GM23338 (cell line): Measurements from ENCODE around the gene C2orf92. TPM values are rescaled to one million over a fixed set of nuclear protein-coding genes. Genes with fewer than 3 reads are reported as not detected.

Experiments
- ATAC-seq: fragments of 200-7000 bp; cut with Tn5 transposase; 3 replicates; pipeline ENCODE4 v1.9.1; 2020
- DNase-seq: peaks from one replicate; pipeline ENCODE4 v3.0.0-alpha.2; 2015; ENCODE audit warnings: low spot score
- H2AFZ ChIP-seq: fragments of 200-600 bp; sonication (generic); 2 replicates; pipeline ENCODE4 v1.8.0; 2016; ENCODE audit warnings: antibody characterized with exemption, mild to moderate bottlenecking, moderate library complexity
- H3F3A ChIP-seq: fragments of 200-600 bp; sonication (generic); replicated peaks from 2 replicates; pipeline ENCODE4 v1.8.0; 2017; ENCODE audit warnings: antibody characterized with exemption, mixed run types, low read depth
- H3K27ac ChIP-seq: fragments of 200-600 bp; sonication (generic); 2 replicates; pipeline ENCODE4 v1.6.1; 2016; ENCODE audit warnings: low read depth
- H3K27me3 ChIP-seq: fragments of 200-600 bp; sonication (generic); 2 replicates; pipeline ENCODE4 v1.8.0; 2016; ENCODE audit warnings: mild to moderate bottlenecking, mixed run types, moderate library complexity; ENCODE audit not compliant: insufficient read depth
- H3K36me3 ChIP-seq: fragments of 200-600 bp; sonication (generic); 2 replicates; pipeline ENCODE4 v1.8.0; 2016; ENCODE audit warnings: mild to moderate bottlenecking; ENCODE audit not compliant: insufficient read depth
- H3K4me1 ChIP-seq: fragments of 200-600 bp; sonication (generic); 2 replicates; pipeline ENCODE4 v1.8.0; 2016; ENCODE audit warnings: mild to moderate bottlenecking, moderate library complexity; ENCODE audit not compliant: insufficient read depth
- H3K4me2 ChIP-seq: fragments of 200-600 bp; sonication (generic); 2 replicates; pipeline ENCODE4 v1.7.1; 2017; ENCODE audit warnings: mixed run types
- H3K4me3 ChIP-seq: fragments of 200-600 bp; sonication (generic); 2 replicates; pipeline ENCODE4 v1.6.1; 2016; ENCODE audit warnings: mixed run types
- H3K79me2 ChIP-seq: fragments of 200-600 bp; sonication (generic); replicated peaks from 2 replicates; pipeline ENCODE4 v1.8.0; 2017; ENCODE audit warnings: mild to moderate bottlenecking; ENCODE audit not compliant: insufficient read depth
- H3K9me2 ChIP-seq: fragments of 200-600 bp; sonication (generic); 2 replicates; pipeline ENCODE4 v1.8.0; 2017; ENCODE audit not compliant: insufficient read depth
- H4K20me1 ChIP-seq: fragments of 200-600 bp; sonication (generic); replicated peaks from 2 replicates; pipeline ENCODE4 v1.8.0; 2017; ENCODE audit warnings: mild to moderate bottlenecking; ENCODE audit not compliant: insufficient read depth
- H3K27ac Mint-ChIP-seq: 2 replicates; pipeline ENCODE4 v1.8.0; 2020; ENCODE audit warnings: inconsistent platforms, mild to moderate bottlenecking, moderate library complexity, mixed read lengths
- H3K27me3 Mint-ChIP-seq: 3 replicates; pipeline ENCODE4 v1.8.0; 2022; ENCODE audit warnings: low read depth, mild to moderate bottlenecking, moderate library complexity, mixed read lengths, inconsistent platforms; ENCODE audit not compliant: insufficient read depth, poor library complexity
- H3K36me3 Mint-ChIP-seq: 3 replicates; pipeline ENCODE4 v1.8.0; 2021; ENCODE audit warnings: low read depth, mild to moderate bottlenecking, inconsistent platforms, moderate library complexity, mixed read lengths
- H3K4me1 Mint-ChIP-seq: 3 replicates; pipeline ENCODE4 v1.8.0; 2020; ENCODE audit warnings: mild to moderate bottlenecking, inconsistent platforms, mixed read lengths
- H3K4me3 Mint-ChIP-seq: 3 replicates; pipeline ENCODE4 v1.8.0; 2021; ENCODE audit warnings: moderate library complexity, mild to moderate bottlenecking, inconsistent platforms, mixed read lengths
- H3K9me3 Mint-ChIP-seq: 3 replicates; pipeline ENCODE4 v1.8.0; 2020; ENCODE audit warnings: moderate library complexity, mild to moderate bottlenecking, inconsistent platforms, mixed read lengths
- CREB1 ChIP-seq: fragments of 250-450 bp; sonication (Bioruptor Pico); IDR thresholded peaks from 2 replicates; pipeline ENCODE4 v1.5.0; 2020; ENCODE audit warnings: low read depth, mild to moderate bottlenecking, moderate library complexity
- EZH2 ChIP-seq: fragments of 200-600 bp; sonication (generic); IDR thresholded peaks from one replicate; pipeline ENCODE4 v1.8.0; 2017; ENCODE audit warnings: antibody characterized with exemption, mild to moderate bottlenecking, low read depth; ENCODE audit not compliant: unreplicated experiment
- EZH2phosphoT487 ChIP-seq: fragments of 200-600 bp; sonication (generic); IDR thresholded peaks from one replicate; pipeline ENCODE4 v1.8.1; 2018; ENCODE audit warnings: antibody characterized with exemption; ENCODE audit not compliant: unreplicated experiment
- JUNB ChIP-seq: IDR thresholded peaks from one replicate; pipeline ENCODE4 v1.6.1; 2016; ENCODE audit warnings: antibody characterized with exemption; ENCODE audit not compliant: unreplicated experiment
- NANOG ChIP-seq: IDR thresholded peaks from 2 replicates; pipeline ENCODE4 v1.6.1; 2016; ENCODE audit warnings: antibody characterized with exemption, borderline replicate concordance
- POLR2AphosphoS5 ChIP-seq: IDR thresholded peaks from 2 replicates; pipeline ENCODE4 v1.6.1; 2016; ENCODE audit warnings: antibody characterized with exemption, low read depth
- STAT1 ChIP-seq: IDR thresholded peaks from one replicate; pipeline ENCODE4 v1.6.1; 2016; ENCODE audit warnings: antibody characterized with exemption; ENCODE audit not compliant: unreplicated experiment
- ZNF114 ChIP-seq: fragments of 250-450 bp; sonication (Bioruptor Pico); IDR thresholded peaks from 2 replicates; pipeline ENCODE4 v1.5.0; 2020; ENCODE audit warnings: mild to moderate bottlenecking, moderate library complexity
- ZNF331 ChIP-seq: fragments of 250-450 bp; sonication (Bioruptor Pico); IDR thresholded peaks from 2 replicates; pipeline ENCODE4 v1.5.0; 2020; ENCODE audit warnings: low read depth, mild to moderate bottlenecking, moderate library complexity
- polyA plus RNA-seq: library from polyadenylated mRNA; unstranded; fragments of >200 nt; fragmentation: Nextera tagmentation; extraction: Ambion mirVana; gene quantifications from 2 replicates; pipeline ENCODE4 v1.2.1, GENCODE V29; 2016
- total RNA-seq: library from RNA; depleted of rRNA; stranded (reverse); fragments of >200 nt; shearing (Covaris generic); gene quantifications from 2 replicates; pipeline ENCODE4 v1.2.3, GENCODE V29; 2014
- TF ChIP-seq, protein P1 (sequence below): fragments of 250-450 bp; sonication (Bioruptor Pico); IDR thresholded peaks from 2 replicates; pipeline ENCODE4 v1.5.0; 2020; ENCODE audit warnings: mild to moderate bottlenecking, moderate library complexity
- TF ChIP-seq, protein P2 (sequence below), 2 experiments: fragments of 200-600 bp in 1 of 2; sonication (generic) in 1 of 2; conservative IDR thresholded peaks; 2 replicates each; pipeline versions ENCODE4 v1.5.1 to v1.6.1; 2016 to 2017; ENCODE audit warnings: antibody characterized with exemption in 2 of 2, low read depth in 2 of 2, mild to moderate bottlenecking in 2 of 2, moderate library complexity in 1 of 2
- TF ChIP-seq, protein P3 (sequence below): IDR thresholded peaks from 2 replicates; pipeline ENCODE4 v1.6.1; 2016; ENCODE audit warnings: antibody characterized with exemption
- TF ChIP-seq, protein P4 (sequence below): IDR thresholded peaks from one replicate; pipeline ENCODE4 v1.6.1; 2018; ENCODE audit warnings: antibody characterized with exemption; ENCODE audit not compliant: unreplicated experiment

Gene C2orf92
- total and polyA plus RNA-seq, 2 experiments from 2014 or later = 1.7 to 2.6 TPM

DNA sequence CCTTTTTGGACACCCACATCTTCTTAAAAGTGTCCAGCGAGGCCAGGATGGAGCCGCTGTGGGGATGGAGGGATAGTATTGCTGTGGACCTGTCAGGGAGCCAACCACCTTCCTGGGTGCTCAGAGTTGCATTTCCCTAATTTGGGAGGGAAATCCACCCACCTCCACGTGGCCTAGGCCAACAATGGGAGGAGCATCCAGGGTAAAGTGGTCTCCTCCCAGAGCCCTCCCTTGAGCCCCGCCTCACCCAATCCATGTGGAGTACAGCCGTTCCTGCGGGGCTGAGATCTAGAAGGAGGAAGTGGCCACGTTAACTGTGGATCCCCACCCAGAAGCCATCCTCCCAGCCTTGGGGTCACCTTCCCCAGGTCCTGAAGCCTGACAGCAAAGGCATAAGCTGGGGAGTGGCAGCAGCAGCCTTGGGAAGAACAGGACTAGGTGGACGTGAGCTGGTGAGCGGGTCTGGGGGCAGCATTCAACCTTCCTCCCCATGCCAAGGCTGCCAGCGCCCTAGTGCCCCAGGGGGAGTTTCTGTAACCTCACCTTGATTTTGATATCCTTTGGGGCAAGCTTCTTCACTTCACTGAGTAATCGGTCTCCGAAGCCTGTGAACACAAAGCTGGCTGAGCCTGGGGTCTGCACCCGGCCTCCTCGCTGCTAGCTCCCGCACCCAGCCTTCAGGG is 12.5 kb upstream of the C2orf92 start:
- 0 out of 2 replicates have a peak, but pooled peaks cover 3% of the 10 kb centered on the region for H3F3A ChIP-seq
- H2AFZ ChIP-seq = no peak overlapping the region
- peaks cover 4% of the 10 kb centered on the region for H3K27me3 Mint-ChIP-seq
- H3K27ac Mint-ChIP-seq = no peak overlapping the region
- peaks cover 55% of the 10 kb centered on the region for H3K36me3 Mint-ChIP-seq
- H3K36me3 ChIP-seq = no peaks in the 10 kb centered on the region
- TF ChIP-seq ZNF331 (CRISPR knock-in tag) (no peak), STAT1 (no peak), EZH2phosphoT487 (no peak), EZH2 (no peak), ZNF114 (CRISPR knock-in tag) (no peak), NANOG (no peak), JUNB (no peak), CREB1 (CRISPR knock-in tag) (no peak), POLR2AphosphoS5 (no peak)
- TF ChIP-seq, protein P1, sequence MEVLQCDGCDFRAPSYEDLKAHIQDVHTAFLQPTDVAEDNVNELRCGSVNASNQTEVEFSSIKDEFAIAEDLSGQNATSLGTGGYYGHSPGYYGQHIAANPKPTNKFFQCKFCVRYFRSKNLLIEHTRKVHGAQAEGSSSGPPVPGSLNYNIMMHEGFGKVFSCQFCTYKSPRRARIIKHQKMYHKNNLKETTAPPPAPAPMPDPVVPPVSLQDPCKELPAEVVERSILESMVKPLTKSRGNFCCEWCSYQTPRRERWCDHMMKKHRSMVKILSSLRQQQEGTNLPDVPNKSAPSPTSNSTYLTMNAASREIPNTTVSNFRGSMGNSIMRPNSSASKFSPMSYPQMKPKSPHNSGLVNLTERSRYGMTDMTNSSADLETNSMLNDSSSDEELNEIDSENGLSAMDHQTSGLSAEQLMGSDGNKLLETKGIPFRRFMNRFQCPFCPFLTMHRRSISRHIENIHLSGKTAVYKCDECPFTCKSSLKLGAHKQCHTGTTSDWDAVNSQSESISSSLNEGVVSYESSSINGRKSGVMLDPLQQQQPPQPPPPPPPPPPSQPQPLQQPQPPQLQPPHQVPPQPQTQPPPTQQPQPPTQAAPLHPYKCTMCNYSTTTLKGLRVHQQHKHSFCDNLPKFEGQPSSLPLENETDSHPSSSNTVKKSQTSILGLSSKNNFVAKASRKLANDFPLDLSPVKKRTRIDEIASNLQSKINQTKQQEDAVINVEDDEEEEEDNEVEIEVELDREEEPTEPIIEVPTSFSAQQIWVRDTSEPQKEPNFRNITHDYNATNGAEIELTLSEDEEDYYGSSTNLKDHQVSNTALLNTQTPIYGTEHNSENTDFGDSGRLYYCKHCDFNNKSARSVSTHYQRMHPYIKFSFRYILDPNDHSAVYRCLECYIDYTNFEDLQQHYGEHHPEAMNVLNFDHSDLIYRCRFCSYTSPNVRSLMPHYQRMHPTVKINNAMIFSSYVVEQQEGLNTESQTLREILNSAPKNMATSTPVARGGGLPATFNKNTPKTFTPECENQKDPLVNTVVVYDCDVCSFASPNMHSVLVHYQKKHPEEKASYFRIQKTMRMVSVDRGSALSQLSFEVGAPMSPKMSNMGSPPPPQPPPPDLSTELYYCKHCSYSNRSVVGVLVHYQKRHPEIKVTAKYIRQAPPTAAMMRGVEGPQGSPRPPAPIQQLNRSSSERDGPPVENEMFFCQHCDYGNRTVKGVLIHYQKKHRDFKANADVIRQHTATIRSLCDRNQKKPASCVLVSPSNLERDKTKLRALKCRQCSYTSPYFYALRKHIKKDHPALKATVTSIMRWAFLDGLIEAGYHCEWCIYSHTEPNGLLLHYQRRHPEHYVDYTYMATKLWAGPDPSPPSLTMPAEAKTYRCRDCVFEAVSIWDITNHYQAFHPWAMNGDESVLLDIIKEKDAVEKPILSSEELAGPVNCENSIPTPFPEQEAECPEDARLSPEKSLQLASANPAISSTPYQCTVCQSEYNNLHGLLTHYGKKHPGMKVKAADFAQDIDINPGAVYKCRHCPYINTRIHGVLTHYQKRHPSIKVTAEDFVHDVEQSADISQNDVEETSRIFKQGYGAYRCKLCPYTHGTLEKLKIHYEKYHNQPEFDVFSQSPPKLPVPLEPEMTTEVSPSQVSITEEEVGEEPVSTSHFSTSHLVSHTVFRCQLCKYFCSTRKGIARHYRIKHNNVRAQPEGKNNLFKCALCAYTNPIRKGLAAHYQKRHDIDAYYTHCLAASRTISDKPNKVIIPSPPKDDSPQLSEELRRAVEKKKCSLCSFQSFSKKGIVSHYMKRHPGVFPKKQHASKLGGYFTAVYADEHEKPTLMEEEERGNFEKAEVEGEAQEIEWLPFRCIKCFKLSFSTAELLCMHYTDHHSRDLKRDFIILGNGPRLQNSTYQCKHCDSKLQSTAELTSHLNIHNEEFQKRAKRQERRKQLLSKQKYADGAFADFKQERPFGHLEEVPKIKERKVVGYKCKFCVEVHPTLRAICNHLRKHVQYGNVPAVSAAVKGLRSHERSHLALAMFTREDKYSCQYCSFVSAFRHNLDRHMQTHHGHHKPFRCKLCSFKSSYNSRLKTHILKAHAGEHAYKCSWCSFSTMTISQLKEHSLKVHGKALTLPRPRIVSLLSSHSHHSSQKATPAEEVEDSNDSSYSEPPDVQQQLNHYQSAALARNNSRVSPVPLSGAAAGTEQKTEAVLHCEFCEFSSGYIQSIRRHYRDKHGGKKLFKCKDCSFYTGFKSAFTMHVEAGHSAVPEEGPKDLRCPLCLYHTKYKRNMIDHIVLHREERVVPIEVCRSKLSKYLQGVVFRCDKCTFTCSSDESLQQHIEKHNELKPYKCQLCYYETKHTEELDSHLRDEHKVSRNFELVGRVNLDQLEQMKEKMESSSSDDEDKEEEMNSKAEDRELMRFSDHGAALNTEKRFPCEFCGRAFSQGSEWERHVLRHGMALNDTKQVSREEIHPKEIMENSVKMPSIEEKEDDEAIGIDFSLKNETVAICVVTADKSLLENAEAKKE = no peak
- TF ChIP-seq, protein P2, sequence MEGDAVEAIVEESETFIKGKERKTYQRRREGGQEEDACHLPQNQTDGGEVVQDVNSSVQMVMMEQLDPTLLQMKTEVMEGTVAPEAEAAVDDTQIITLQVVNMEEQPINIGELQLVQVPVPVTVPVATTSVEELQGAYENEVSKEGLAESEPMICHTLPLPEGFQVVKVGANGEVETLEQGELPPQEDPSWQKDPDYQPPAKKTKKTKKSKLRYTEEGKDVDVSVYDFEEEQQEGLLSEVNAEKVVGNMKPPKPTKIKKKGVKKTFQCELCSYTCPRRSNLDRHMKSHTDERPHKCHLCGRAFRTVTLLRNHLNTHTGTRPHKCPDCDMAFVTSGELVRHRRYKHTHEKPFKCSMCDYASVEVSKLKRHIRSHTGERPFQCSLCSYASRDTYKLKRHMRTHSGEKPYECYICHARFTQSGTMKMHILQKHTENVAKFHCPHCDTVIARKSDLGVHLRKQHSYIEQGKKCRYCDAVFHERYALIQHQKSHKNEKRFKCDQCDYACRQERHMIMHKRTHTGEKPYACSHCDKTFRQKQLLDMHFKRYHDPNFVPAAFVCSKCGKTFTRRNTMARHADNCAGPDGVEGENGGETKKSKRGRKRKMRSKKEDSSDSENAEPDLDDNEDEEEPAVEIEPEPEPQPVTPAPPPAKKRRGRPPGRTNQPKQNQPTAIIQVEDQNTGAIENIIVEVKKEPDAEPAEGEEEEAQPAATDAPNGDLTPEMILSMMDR (conservative IDR thresholded peaks at IDR 0.05; ENCODE audit: low read depth in 2 of 2) = no peak
- TF ChIP-seq, protein P3, sequence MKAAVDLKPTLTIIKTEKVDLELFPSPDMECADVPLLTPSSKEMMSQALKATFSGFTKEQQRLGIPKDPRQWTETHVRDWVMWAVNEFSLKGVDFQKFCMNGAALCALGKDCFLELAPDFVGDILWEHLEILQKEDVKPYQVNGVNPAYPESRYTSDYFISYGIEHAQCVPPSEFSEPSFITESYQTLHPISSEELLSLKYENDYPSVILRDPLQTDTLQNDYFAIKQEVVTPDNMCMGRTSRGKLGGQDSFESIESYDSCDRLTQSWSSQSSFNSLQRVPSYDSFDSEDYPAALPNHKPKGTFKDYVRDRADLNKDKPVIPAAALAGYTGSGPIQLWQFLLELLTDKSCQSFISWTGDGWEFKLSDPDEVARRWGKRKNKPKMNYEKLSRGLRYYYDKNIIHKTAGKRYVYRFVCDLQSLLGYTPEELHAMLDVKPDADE = no peak
- TF ChIP-seq, protein P4, sequence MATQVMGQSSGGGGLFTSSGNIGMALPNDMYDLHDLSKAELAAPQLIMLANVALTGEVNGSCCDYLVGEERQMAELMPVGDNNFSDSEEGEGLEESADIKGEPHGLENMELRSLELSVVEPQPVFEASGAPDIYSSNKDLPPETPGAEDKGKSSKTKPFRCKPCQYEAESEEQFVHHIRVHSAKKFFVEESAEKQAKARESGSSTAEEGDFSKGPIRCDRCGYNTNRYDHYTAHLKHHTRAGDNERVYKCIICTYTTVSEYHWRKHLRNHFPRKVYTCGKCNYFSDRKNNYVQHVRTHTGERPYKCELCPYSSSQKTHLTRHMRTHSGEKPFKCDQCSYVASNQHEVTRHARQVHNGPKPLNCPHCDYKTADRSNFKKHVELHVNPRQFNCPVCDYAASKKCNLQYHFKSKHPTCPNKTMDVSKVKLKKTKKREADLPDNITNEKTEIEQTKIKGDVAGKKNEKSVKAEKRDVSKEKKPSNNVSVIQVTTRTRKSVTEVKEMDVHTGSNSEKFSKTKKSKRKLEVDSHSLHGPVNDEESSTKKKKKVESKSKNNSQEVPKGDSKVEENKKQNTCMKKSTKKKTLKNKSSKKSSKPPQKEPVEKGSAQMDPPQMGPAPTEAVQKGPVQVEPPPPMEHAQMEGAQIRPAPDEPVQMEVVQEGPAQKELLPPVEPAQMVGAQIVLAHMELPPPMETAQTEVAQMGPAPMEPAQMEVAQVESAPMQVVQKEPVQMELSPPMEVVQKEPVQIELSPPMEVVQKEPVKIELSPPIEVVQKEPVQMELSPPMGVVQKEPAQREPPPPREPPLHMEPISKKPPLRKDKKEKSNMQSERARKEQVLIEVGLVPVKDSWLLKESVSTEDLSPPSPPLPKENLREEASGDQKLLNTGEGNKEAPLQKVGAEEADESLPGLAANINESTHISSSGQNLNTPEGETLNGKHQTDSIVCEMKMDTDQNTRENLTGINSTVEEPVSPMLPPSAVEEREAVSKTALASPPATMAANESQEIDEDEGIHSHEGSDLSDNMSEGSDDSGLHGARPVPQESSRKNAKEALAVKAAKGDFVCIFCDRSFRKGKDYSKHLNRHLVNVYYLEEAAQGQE = no peak
- ATAC-seq = peak; percentile 68
- DNase-seq = peak; percentile 35
- H3K4me3 ChIP-seq = no peak overlapping the region
- peaks cover 20% of the 10 kb centered on the region for H3K9me3 Mint-ChIP-seq
- no peaks in the 10 kb centered on the region for H3K27me3 ChIP-seq
- H3K9me2 ChIP-seq = no peaks in the 10 kb centered on the region
- H4K20me1 ChIP-seq = 0 out of 2 replicates have a peak, but pooled peaks cover 3% of the 10 kb centered on the region
- no peak overlapping the region for H3K27ac ChIP-seq
- peaks cover 11% of the 10 kb centered on the region for H3K79me2 ChIP-seq
- peaks cover 9% of the 10 kb centered on the region for H3K4me1 Mint-ChIP-seq
- no peak overlapping the region for H3K4me2 ChIP-seq
- no peak overlapping the region for H3K4me3 Mint-ChIP-seq
- 0 out of 2 replicates have a peak, but pooled peaks cover 1% of the 10 kb centered on the region for H3K4me1 ChIP-seq
